Measurements from ENCODE around the gene PRRG2. TPM values are rescaled to one million over a fixed set of nuclear protein-coding genes. Genes with fewer than 3 reads are reported as not detected.

PRRG2 gene
- total and polyA plus RNA-seq, 9 of the 15 experiments (the other 6 are each of a cell fraction or from before 2014, with no cell fraction given): 0.06 to 1.1 (median 0.33) TPM

GRCh38 chr19:49640113-49640898, 59.2 kb downstream of the PRRG2 start, which contains the start of gene RRAS (continued):
- TF ChIP-seq ZNF707 (CRISPR knock-in tag; conservative IDR thresholded peaks at IDR 0.05): no peak
- TF ChIP-seq TAF15 (IDR thresholded peaks at IDR 0.05; ENCODE audit: low read depth, low read length): no peak
- 0 out of 2 replicates have a peak, but pooled peaks have one; percentile 32 for TF ChIP-seq SMARCC2 (IDR thresholded peaks at IDR 0.05; ENCODE audit: low read depth)
- no peak for TF ChIP-seq FOXA1 (IDR thresholded peaks at IDR 0.05; ENCODE audit: borderline replicate concordance)
- no peak for TF ChIP-seq KLF13 (tag; IDR thresholded peaks at IDR 0.05; ENCODE audit: borderline replicate concordance, low read depth)
- no peak for TF ChIP-seq STAG1 (CRISPR knock-in tag; IDR thresholded peaks at IDR 0.05; ENCODE audit: borderline replicate concordance)
- no peak for TF ChIP-seq ARHGAP35 (IDR thresholded peaks at IDR 0.05; ENCODE audit: partially characterized antibody)
- peak in 1 of 3 experiments; percentile 84; a peak in 2 of 6 replicates for TF ChIP-seq ZBTB11 (CRISPR knock-in tag; IDR thresholded peaks at IDR 0.05)
- TF ChIP-seq ZBTB43 (CRISPR knock-in tag; IDR thresholded peaks at IDR 0.05): no peak
- TF ChIP-seq CEBPG (CRISPR knock-in tag; IDR thresholded peaks at IDR 0.05): no peak
- no peak for TF ChIP-seq CEBPG (tag; conservative IDR thresholded peaks at IDR 0.05 in 1 of 2, IDR thresholded peaks at IDR 0.05 in 1 of 2)
- peak; percentile 92 for TF ChIP-seq FOSL1 (tag; conservative IDR thresholded peaks at IDR 0.05)
- no peak for TF ChIP-seq ZNF280A (IDR thresholded peaks at IDR 0.05; ENCODE audit: low read depth, partially characterized antibody)
- no peak for TF ChIP-seq RFX5 (IDR thresholded peaks at IDR 0.05; ENCODE audit: low read depth, low read length)
- TF ChIP-seq ZNF184 (CRISPR knock-in tag; IDR thresholded peaks at IDR 0.05): no peak
- TF ChIP-seq ZNF431 (CRISPR knock-in tag; IDR thresholded peaks at IDR 0.05): no peak
- no peak for TF ChIP-seq TAF9B (IDR thresholded peaks at IDR 0.05; ENCODE audit: partially characterized antibody)
- TF ChIP-seq HNRNPK (IDR thresholded peaks at IDR 0.05; ENCODE audit: low read depth, low read length, poor library complexity, severe bottlenecking): no peak
- peak; percentile 74 for TF ChIP-seq EP400 (IDR thresholded peaks at IDR 0.05)
